Hippocampal formation (tissue), 2 donors: ENCODE data around the gene MEIS1.
"Not testable (repeated sequence)": the region's sequence is repeated elsewhere in the genome, so short reads cannot be mapped to it uniquely, and the experiment has no call there.

Experiments
- DNase-seq, 2 donors: peaks; one replicate each; lab custom pipeline; 2025; lab: John Stamatoyannopoulos, UW

The MEIS1 gene

DNA sequence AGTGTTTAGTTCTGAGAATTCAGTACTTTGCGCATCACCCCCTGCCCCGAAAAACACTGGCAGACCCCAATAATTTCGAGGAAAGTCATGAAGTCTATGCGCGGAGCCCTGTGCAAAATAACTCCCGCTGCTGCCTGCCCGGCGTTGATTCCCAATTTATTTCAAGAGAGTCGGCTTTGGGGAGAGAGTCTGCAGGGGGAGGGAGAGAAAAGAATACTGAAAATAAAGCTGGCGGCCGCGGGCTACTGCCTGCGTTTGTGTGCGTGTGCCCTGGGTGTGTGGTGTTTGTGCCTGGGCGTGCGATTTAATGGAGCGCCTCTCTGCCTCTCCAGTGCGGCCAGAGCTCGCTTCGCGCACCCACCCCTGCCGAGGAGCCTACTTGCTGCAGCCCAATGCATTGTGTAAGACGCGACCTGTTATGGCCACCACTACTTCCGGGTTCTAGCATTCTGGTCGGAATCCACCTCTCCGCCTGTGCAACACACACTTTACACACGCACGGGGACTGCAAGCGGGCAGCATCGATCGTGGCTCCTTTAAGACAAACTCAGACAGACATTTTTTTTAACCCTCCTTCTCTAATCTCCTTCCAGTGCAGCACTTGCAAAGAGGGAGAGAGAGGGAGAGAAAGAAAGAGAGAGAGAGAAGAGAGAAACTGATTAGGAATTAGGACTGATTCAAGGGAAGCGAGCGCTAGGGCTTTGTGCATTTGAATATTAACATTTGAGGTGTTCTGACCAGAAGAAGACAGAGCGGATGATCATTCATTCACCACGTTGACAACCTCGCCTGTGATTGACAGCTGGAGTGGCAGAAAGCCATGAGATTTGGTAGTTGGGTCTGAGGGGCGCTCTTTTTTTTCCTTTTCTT, at the start of gene MEIS1:
MEIS1 (plus strand) TSS at position 447 of the 870 bp plus-strand sequence. CDS start 732 bp downstream, outside the sequence.
- peak; percentile 76 to 86 for DNase-seq

DNA sequence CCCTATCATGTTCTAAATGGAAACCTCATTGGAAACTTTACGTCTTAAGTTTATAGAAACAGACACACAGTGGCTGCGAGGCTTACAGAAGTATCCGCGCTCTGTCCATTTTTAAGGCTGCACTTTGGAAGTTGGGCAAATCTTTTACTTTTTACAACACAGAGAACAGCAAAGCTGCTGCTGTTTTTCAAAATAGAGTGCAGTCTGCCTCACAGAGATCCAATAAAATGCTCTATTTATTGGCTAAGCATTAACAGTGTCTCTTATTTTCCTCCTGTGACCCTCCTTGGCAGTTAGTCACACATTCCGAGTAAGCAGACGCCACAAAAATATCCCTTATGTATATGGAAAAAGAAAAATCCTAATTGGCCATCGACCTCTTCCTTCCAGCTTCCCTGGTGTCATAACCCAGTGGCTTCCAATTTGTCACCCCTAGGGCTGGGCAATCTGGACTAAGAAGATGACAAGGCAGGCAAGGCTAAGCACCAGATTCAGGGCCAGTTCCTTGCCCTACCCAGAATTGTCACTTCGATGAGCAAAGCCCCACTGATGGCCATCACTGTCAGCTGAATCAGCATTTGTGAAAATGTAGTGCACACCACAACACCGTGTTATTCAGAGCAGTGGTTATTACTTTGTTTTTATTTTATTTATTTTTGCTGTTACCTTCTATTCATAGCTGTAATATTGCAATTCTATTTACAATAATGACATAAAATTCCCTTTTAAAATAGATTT, 47.7 kb upstream of the MEIS1 start:
- no peak for DNase-seq

DNA sequence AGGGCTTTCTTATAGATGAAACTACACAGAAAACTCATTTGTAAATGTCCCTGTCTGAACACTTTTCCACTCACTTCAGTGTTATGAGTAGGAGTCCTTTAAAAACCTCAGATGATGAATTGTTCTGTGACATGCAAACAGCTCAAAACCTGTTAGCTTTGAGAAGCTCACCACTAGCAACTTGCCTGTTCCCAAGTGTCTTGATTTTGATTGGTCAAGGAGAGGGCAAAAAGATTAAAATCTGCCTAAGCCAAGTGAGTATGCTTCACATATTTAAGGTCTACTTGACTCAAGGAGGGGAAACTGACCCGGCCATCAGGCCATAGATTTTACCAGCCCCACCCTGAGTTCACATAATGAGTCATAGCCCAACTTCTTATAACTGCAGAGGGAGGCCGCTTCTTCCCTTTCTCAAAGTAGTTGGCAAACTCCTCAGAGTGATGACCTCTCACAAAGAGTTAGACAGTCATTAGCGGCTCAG, 45.2 kb upstream of the MEIS1 start:
- no peak for DNase-seq

DNA sequence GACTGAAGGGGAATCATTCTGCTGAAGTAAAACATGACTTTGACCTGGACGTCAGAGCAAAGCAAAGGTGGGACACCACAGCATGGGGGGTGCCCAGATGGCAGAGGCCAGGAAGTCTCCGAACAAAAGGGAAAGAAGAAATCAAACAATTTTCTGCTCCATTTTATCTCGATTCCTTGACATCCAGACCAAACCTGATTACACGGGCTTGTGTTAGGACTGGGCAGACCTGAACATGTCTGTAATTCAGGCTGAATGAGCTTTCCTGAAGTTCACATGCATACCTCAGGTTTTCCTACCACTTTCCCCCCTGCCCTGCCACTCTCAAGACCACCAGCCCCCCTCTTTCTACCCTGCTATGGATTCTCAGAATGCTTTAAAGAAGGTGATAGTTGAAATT, 44.8 kb upstream of the MEIS1 start:
- DNase-seq, result no peak

DNA sequence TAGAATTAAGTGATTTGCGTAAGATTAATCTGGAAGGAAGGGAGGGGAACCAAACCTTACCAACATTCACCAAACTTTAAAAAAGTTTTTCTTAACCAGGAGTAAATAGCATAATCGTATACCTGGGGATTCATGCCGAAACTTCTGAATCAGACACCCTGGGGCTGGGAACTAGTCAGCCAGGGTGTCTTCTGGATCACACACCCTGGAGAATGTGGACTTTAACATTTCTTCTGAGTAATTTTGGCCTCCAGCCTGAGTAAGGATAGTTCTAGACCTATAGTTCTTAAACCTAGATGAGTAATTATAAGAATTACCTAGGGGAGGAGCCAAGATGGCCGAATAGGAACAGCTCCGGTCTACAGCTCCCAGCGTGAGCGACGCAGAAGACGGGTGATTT, 44.1 kb upstream of the MEIS1 start:
- no peak for DNase-seq

DNA sequence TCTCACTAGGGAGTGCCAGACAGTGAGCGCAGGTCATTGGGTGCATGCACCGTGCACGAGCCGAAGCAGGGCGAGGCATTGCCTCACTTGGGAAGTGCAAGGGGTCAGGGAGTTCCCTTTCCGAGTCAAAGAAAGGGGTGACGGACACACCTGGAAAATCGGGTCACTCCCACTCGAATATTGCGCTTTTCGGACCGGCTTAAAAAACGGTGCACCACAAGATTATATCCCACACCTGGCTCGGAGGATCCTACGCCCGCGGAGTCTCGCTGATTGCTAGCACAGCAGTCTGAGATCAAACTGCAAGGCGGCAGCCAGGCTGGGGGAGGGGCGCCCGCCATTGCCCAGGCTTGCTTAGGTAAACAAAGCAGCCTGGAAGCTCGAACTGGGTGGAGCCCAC, 43.7 kb upstream of the MEIS1 start:
- not testable (repeated sequence) for DNase-seq

DNA sequence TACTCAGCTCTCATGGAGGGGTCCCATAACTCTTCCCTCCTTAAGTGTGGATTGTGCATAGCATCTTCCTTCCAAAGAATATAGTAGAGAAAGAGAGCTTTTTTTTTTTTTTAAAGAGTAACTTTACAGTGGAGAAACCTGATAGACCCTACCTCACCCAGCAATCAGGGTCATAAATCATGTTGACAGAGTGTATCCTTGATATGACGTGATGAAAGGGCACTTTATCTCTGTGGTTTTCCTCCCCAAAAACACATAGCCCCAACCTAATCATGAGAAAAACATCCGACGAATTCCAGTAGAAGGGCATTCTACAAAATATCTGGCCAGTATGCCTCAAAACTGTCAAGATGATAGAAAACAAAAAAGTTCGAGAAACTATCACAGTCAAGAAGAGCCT, 29.5 kb upstream of the MEIS1 start:
- DNase-seq, result no peak

DNA sequence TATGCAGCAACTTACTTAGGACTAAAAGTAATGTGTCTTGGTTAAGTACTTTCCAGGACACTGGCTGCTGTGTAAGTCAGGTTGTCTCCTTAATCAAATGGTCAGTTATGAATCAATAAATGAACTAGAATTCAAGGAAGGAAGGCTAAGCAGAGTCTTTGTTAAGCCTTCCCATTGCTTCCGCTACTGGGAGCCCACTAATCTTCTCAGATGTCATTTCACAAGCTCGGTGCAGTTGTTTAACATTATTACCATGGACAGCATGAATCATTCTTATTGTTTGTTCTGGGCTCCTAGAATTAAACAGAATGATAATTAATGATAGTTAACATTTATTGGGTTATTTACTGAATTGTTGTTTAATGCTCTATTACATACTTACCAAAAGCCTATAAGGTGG, 26.0 kb upstream of the MEIS1 start:
- DNase-seq, result no peak

DNA sequence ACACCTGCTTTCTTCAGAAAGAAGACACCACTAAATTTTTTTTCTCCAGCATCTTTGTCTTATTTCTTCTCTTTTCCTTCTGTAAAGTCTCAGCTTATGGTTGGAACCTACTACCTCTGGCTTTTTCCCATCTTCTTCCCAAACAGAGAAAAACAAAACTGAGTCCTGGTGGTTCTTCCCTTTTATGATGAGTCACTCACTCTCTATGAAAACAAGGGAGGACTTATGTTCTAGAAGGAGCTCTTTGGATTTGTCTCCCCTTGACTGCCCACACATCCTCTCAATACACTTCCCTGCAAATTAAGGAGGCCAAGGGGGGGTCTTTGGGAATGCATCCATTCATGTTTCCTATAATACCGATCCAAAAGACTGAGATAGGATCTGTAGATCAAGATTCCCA, 22.1 kb upstream of the MEIS1 start:
- DNase-seq, result no peak

DNA sequence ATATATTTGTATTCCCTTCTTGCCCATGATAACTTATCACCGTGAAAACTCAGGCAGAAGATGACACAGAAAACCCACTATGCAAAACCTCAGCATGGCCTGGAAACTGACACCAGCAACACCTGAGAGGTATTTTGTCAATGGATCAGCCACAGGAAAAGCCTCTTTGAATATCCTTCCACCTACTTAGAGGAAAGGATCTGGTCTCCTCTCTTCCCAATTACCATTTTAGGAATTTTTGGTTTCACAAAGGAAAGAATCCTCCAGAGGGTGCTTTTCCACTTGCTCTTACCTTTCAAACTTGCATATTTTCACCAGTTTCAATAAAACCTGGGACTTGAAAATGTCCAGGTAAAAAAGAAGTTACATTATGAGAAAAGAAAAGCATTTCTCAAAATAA, 20.0 kb upstream of the MEIS1 start:
- no peak for DNase-seq

DNA sequence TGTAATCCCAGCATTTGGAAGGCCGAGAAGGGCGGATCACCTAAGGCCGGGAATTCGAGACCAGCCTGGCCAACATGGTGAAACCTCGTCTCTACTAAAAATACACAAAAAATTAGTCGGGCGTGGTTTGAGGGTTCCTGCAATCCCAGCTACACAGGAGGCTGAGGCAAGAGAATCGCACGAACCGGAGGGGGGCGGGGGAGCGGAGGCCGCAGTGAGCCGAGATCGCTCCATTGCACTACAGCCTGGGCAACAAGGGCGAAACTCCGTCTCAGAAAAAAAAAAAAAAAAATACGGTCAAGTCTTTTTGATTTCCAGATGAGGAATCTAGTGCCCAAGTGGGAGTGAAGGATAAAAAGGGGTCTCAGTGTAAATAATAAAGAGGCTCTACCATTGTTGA, 16.5 kb upstream of the MEIS1 start:
- DNase-seq, result no peak

DNA sequence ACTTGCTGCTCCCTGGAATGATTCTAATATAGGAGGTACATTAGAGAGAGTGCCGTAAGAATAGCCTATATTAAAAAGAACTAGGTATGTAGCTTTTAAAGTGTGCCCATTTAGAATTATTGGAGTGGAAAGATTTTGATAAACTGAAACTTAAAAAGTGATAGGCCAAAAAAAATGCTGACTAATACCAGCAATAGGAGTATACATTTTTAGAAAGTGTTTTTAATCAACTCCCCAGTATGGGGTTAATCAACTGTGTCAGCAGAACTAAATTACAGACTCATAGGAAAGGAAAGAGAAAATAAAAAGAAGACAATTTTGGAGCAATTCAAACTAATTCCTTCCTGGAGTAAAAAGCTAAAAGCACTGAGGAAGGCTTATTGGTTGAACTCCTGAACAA, 13.3 kb upstream of the MEIS1 start:
- no peak for DNase-seq

DNA sequence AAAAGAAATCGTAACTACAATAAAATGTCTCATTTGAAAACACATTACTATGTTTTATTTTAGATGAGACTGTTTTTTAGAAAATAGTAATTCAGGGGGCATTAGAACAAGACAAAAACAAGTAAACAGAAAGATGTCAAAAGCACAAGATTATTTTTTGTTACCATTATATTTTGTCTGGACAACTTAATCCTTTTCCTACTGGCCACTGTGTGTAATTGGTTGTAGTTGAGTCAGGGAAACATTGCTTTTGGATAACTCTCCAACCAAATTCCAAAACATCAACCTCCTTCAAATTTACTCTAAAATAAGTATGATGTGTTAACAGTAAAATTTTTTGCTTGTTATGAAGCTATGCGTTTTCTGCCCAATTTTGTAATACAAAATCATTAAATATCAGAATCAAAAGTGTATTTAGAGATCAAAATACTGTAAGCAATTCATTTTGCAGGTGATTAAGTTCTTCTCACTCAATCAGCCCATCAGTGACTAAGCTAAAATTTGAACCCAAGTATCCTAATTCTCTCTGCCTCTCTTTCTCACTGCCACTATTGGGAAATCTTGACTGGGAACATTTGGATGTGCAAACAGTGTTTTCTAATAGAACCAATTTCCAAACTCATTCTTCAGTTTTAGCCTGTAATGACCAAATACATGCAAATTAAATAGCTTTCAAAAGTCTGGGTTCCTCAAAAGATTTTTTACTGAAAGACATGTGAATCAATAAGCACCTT, 11.4 kb upstream of the MEIS1 start:
- DNase-seq, result no peak

DNA sequence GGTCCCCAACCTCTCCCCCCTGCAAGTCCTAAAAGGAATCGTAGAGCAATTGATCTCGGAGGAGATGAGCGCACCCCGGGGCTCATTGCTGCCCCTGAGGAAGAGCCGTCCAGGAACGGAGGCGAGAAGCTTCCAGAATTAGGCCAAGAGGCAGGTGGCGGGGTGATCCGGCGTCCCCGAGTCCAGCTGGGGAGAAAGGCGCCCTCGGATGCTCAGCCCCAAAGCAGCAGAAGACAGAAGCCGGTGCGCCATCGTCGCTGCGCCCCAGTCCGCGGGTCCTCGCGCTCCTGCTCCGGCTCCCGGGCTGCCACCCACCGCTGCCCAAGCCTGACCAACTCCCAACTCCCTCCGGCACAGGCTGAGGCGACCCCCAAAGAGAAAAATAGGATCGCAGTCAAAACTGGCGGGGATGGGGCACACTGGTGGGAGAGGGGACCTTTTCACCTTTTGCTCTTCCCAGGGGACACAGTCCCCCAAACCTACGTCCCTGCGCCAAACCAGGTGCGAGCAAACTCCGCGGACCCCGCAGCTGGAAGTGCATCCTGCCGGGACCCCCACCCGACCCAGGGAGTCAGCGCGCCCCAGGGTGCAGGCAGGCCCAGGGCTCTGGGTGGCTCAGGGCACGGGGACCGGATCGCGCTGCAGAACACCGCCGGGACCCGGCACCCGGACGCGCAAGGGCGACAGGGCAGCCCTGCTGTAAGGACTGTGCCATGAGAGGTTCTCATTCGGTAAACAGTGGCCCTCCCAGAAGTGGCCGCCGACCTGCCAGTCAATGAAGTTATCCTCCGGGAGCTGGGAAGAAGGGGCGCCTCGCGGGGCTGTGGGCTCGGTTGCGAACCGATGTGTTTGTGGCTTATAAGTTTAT, 8.4 kb upstream of the MEIS1 start:
- DNase-seq, result no peak

DNA sequence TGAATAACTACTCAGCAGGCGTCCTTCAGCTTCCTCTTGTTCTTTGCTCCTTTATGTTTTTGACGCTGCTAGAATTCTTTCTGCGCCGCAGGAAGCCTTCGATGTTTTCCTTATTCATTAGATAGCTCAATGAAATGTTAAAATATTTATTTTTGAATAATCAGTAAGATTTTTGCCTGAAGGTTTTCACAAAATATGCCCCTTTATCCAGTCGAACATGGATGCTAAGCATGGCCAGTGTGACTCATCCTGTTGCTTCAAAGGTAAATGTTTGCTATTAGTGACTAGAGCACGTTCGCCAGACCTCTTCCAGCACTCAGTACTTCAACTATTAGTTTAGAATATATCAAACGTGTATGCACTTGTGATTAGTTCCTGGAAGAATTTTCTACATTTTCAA, 7.6 kb upstream of the MEIS1 start:
- no peak for DNase-seq

DNA sequence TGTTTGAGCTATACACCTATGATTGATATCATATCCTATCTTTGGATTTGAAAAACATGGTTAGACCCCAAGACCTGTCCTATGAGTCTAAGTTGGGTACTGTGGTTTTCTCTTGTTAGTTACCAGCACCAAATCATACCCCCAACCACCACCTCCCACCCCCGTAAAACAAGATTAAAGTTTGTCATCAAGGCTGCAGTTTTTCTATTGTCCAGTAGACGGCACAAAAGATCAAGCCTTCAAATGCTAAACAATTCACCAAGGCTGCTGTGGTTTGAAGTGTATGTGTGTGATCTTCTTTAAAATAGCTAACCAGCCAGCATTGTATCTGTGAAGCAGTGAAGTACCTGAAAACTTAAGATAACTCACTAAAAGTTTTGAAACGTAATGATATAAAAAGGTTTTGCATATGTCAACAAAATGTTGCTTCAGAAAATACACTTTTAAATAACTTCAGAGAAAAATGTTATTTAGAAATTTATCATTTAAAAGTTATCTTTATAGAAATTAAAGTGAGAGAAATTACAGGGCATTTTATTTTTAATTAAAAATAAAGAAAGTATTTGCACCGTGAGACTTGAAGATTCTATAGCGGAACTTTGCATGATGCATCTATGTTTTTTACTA, 5.8 kb upstream of the MEIS1 start:
- DNase-seq, result peak; percentile 21 to 39

DNA sequence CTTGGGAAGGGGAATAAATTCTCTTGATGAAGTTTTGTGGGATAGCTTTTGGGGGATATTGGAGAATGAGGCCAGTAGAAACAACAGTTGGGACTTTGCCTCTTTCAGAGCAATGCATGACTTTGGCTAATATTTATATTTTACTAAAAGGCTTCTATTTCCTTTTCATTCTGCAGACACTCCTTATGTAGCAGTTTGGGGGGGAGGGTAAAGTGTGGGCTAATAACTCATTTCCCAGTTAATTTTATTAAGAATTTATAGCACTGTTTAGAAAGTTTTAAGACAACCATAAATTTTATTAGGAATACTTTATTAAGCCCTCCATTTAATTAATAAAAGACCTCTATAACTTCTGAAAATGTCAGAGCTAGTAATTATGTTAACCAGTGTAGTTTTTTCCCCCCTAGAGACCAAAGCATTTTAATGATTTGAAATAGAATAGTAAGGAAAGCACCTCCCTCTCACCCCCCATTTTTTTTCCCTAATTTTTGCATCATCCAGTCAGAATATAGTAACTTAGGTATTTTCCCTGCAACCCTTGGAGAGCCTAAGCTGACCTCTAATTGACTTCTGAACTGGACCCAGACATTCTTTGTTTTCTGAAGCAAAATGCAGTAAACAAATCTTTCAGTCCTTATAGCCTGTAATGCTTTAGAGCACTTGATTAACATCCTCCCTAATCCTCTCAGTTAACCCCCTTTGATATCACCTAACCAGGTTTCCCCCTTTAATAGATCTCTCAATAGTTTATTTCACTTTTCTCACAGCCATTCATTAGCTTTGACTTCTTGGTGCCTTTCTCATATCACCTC, 5.0 kb upstream of the MEIS1 start:
- DNase-seq, result no peak

DNA sequence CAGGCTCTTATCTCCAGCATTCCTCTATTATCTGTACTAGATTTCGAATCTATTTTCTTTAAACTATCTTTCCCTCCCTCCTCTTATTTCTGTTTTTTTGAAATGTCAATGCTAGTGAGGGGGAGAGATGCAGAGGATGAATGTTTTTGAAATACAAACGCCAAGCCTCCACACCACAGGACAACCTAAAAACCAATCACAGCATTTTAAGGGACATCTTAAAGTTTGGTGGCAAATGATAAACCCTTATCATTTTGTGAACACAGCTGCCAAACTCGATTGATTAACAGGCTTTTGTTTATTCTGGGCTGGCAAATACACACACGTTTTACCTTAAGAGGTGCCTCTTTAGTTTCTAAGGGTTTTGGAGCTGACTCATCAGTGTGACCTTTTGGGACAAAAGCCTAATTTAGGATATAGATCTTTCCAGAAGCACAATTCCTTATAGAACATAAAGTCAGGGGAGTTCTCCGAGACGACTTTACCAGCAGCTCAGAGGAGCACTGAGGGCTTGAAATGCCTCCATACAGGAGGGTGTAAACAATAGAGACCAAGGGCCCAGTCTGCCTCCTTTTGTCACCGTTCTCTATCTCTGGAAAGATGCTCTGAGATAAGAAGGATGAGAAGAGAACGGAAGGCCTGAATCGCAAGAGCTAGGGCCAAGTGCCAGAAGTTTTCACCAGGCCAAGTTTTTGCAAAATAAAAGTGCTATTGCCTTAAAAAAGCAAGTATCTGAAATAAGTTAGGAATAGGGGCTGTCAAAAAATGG, 4.2 kb upstream of the MEIS1 start:
- no peak for DNase-seq

DNA sequence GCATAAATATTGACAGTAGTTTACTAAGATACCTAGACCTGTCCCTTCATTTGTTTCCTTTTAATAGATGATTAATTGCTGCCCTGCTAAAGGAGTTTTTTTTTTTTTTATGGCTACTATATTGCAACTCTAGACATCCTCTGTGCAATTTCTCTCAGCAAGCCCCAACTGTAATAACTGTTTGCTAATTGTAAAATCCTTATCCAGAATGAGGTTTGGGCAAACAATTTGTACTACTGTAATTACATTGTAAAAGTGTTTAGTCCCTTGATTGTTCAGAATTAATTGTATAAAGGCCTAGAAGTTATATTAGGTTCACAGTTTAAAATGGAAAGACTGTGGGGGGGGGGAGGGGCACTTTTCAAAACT, 3.7 kb upstream of the MEIS1 start:
- no peak for DNase-seq
